Glutamatergic neuron (in vitro differentiated cells): Measurements from ENCODE around the gene PROC. TPM values are rescaled to one million over a fixed set of nuclear protein-coding genes. Genes with fewer than 3 reads are reported as not detected.

Experiments used
- DNase-seq: peaks from one replicate; pipeline ENCODE4 v3.0.0; 2022
- H3K27ac Mint-ChIP-seq: one replicate; pipeline ENCODE4 v1.8.0; 2020; ENCODE audit warnings: mild to moderate bottlenecking, mixed read lengths, inconsistent platforms; ENCODE audit not compliant: unreplicated experiment
- H3K27me3 Mint-ChIP-seq: one replicate; pipeline ENCODE4 v1.8.0; 2020; ENCODE audit warnings: mild to moderate bottlenecking, moderate library complexity, mixed read lengths, inconsistent platforms; ENCODE audit not compliant: unreplicated experiment
- H3K36me3 Mint-ChIP-seq: one replicate; pipeline ENCODE4 v1.8.0; 2020; ENCODE audit warnings: mild to moderate bottlenecking, mixed read lengths, inconsistent platforms; ENCODE audit not compliant: unreplicated experiment
- H3K4me1 Mint-ChIP-seq: one replicate; pipeline ENCODE4 v1.8.0; 2020; ENCODE audit warnings: mild to moderate bottlenecking, low read depth, mixed read lengths, inconsistent platforms; ENCODE audit not compliant: unreplicated experiment
- H3K4me3 Mint-ChIP-seq: one replicate; pipeline ENCODE4 v1.8.0; 2020; ENCODE audit warnings: mild to moderate bottlenecking, mixed read lengths, inconsistent platforms; ENCODE audit not compliant: unreplicated experiment
- H3K9me3 Mint-ChIP-seq: one replicate; pipeline ENCODE4 v1.8.0; 2020; ENCODE audit warnings: mild to moderate bottlenecking, moderate library complexity, mixed read lengths, inconsistent platforms; ENCODE audit not compliant: unreplicated experiment
- total RNA-seq: library from RNA; stranded (reverse); fragmentation: NEBNext Ultra II Directional; extraction: Animal tissue kit (Norgen Biotek cat#: 25700); gene quantifications from one replicate; pipeline ENCODE4 v1.2.1, GENCODE V29; 2021; ENCODE audit not compliant: unreplicated experiment
- TF ChIP-seq, protein P1 (sequence below): fragments of 200-600 bp; sonication (generic); IDR thresholded peaks from one replicate; pipeline ENCODE4 v1.5.0; 2021; ENCODE audit not compliant: partially characterized antibody, unreplicated experiment

The PROC gene
- total RNA-seq, 1 donor from 2014 or later = not detected

DNA sequence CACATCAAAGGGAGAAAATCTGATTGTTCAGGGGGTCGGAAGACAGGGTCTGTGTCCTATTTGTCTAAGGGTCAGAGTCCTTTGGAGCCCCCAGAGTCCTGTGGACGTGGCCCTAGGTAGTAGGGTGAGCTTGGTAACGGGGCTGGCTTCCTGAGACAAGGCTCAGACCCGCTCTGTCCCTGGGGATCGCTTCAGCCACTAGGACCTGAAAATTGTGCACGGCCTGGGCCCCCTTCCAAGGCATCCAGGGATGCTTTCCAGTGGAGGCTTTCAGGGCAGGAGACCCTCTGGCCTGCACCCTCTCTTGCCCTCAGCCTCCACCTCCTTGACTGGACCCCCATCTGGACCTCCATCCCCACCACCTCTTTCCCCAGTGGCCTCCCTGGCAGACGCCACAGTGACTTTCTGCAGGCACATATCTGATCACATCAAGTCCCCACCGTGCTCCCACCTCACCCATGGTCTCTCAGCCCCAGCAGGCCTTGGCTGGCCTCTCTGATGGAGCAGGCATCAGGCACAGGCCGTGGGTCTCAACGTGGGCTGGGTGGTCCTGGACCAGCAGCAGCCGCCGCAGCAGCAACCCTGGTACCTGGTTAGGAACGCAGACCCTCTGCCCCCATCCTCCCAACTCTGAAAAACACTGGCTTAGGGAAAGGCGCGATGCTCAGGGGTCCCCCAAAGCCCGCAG is 3.8 kb downstream of the PROC start:
- no peaks in the 10 kb centered on the region for H3K4me1 Mint-ChIP-seq
- H3K9me3 Mint-ChIP-seq = peaks cover 6% of the 10 kb centered on the region
- TF ChIP-seq, protein P1, sequence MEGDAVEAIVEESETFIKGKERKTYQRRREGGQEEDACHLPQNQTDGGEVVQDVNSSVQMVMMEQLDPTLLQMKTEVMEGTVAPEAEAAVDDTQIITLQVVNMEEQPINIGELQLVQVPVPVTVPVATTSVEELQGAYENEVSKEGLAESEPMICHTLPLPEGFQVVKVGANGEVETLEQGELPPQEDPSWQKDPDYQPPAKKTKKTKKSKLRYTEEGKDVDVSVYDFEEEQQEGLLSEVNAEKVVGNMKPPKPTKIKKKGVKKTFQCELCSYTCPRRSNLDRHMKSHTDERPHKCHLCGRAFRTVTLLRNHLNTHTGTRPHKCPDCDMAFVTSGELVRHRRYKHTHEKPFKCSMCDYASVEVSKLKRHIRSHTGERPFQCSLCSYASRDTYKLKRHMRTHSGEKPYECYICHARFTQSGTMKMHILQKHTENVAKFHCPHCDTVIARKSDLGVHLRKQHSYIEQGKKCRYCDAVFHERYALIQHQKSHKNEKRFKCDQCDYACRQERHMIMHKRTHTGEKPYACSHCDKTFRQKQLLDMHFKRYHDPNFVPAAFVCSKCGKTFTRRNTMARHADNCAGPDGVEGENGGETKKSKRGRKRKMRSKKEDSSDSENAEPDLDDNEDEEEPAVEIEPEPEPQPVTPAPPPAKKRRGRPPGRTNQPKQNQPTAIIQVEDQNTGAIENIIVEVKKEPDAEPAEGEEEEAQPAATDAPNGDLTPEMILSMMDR = no peak
- no peak overlapping the region for H3K27ac Mint-ChIP-seq
- H3K27me3 Mint-ChIP-seq = peaks cover 21% of the 10 kb centered on the region
- DNase-seq = no peak
- peaks cover 4% of the 10 kb centered on the region for H3K36me3 Mint-ChIP-seq
- H3K4me3 Mint-ChIP-seq = no peak overlapping the region

DNA sequence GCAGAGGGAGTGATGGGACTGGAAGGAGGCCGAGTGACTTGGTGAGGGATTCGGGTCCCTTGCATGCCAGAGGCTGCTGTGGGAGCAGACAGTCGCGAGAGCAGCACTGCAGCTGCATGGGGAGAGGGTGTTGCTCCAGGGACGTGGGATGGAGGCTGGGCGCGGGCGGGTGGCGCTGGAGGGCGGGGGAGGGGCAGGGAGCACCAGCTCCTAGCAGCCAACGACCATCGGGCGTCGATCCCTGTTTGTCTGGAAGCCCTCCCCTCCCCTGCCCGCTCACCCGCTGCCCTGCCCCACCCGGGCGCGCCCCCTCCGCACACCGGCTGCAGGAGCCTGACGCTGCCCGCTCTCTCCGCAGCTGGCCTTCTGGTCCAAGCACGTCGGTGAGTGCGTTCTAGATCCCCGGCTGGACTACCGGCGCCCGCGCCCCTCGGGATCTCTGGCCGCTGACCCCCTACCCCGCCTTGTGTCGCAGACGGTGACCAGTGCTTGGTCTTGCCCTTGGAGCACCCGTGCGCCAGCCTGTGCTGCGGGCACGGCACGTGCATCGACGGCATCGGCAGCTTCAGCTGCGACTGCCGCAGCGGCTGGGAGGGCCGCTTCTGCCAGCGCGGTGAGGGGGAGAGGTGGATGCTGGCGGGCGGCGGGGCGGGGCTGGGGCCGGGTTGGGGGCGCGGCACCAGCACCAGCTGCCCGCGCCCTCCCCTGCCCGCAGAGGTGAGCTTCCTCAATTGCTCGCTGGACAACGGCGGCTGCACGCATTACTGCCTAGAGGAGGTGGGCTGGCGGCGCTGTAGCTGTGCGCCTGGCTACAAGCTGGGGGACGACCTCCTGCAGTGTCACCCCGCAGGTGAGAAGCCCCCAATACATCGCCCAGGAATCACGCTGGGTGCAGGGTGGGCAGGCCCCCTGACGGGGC is 4.6 kb downstream of the PROC start:
- peaks cover 3% of the 10 kb centered on the region for H3K9me3 Mint-ChIP-seq
- H3K4me3 Mint-ChIP-seq = peak overlapping the region; percentile 79
- TF ChIP-seq, protein P1 = no peak
- no peak overlapping the region for H3K27ac Mint-ChIP-seq
- H3K27me3 Mint-ChIP-seq = peaks cover 17% of the 10 kb centered on the region
- H3K4me1 Mint-ChIP-seq = no peaks in the 10 kb centered on the region
- peaks cover 4% of the 10 kb centered on the region for H3K36me3 Mint-ChIP-seq
- DNase-seq = peak; percentile 53

DNA sequence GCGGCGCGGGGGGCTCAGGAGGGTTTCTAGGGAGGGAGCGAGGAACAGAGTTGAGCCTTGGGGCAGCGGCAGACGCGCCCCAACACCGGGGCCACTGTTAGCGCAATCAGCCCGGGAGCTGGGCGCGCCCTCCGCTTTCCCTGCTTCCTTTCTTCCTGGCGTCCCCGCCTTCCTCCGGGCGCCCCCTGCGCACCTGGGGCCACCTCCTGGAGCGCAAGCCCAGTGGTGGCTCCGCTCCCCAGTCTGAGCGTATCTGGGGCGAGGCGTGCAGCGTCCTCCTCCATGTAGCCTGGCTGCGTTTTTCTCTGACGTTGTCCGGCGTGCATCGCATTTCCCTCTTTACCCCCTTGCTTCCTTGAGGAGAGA is 5.2 kb downstream of the PROC start:
- no peaks in the 10 kb centered on the region for H3K4me1 Mint-ChIP-seq
- peaks cover 4% of the 10 kb centered on the region for H3K36me3 Mint-ChIP-seq
- H3K27ac Mint-ChIP-seq = no peak overlapping the region
- peak overlapping the region; percentile 53 for H3K4me3 Mint-ChIP-seq
- TF ChIP-seq, protein P1 = no peak
- no peak for DNase-seq
- peaks cover 15% of the 10 kb centered on the region for H3K27me3 Mint-ChIP-seq
- H3K9me3 Mint-ChIP-seq = peaks cover 3% of the 10 kb centered on the region

DNA sequence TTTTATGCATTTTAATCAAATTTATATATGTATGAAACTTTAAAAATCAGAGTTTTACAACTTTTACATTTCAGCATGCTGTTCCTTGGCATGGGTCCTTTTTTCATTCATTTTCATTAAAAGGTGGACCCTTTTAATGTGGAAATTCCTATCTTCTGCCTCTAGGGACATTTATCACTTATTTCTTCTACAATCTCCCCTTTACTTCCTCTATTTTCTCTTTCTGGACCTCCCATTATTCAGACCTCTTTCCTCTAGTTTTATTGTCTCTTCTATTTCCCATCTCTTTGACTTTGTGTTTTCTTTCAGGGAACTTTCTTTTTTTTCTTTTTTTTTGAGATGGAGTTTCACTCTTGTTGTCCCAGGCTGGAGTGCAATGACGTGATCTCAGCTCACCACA is 5.7 kb downstream of the PROC start:
- H3K36me3 Mint-ChIP-seq = peaks cover 4% of the 10 kb centered on the region
- no peak overlapping the region for H3K27ac Mint-ChIP-seq
- DNase-seq = no peak
- TF ChIP-seq, protein P1 = no peak
- H3K9me3 Mint-ChIP-seq = peaks cover 3% of the 10 kb centered on the region
- peak overlapping the region; percentile 53 for H3K4me3 Mint-ChIP-seq
- peaks cover 15% of the 10 kb centered on the region for H3K27me3 Mint-ChIP-seq
- H3K4me1 Mint-ChIP-seq = no peaks in the 10 kb centered on the region
